ENCODE results near the gene STH.

- TF ChIP-seq, protein P1, sequence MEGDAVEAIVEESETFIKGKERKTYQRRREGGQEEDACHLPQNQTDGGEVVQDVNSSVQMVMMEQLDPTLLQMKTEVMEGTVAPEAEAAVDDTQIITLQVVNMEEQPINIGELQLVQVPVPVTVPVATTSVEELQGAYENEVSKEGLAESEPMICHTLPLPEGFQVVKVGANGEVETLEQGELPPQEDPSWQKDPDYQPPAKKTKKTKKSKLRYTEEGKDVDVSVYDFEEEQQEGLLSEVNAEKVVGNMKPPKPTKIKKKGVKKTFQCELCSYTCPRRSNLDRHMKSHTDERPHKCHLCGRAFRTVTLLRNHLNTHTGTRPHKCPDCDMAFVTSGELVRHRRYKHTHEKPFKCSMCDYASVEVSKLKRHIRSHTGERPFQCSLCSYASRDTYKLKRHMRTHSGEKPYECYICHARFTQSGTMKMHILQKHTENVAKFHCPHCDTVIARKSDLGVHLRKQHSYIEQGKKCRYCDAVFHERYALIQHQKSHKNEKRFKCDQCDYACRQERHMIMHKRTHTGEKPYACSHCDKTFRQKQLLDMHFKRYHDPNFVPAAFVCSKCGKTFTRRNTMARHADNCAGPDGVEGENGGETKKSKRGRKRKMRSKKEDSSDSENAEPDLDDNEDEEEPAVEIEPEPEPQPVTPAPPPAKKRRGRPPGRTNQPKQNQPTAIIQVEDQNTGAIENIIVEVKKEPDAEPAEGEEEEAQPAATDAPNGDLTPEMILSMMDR (conservative IDR thresholded peaks at IDR 0.05 in 1 of 2, IDR thresholded peaks at IDR 0.05 in 1 of 2; ENCODE audit: low read depth in 1 of 2, low read length in 2 of 2) = no peak
- TF ChIP-seq EZH2 (IDR thresholded peaks at IDR 0.05; ENCODE audit: low read length, missing control alignments) = no peak
Measured at GRCh38 chr17:46031920-46032319, 32.9 kb downstream of the STH start.
